ENCODE results near the gene SEPSECS. TPM values are rescaled to one million over a fixed set of nuclear protein-coding genes. Genes with fewer than 3 reads are reported as not detected.

The SEPSECS gene
- total RNA-seq, 4 donors from 2014 or later = 6.4 to 8.5 (median 7.2) TPM

GRCh38 chr4:25184056-25184455 lies 23.8 kb upstream of the SEPSECS start:
- TF ChIP-seq CTCF (IDR thresholded peaks at IDR 0.05) = no peak
- TF ChIP-seq POLR2A (IDR thresholded peaks at IDR 0.05) = no peak
- WGBS, 2 donors = 74 to 79% methylated on average over 4 of the region's 4 CpGs
- intact Hi-C loops (cut with DNase I; ENCODE audit: low total_unique reads) = no loop called here
- no peak overlapping the region for H3K4me3 ChIP-seq (ENCODE audit: low read depth, poor library complexity, severe bottlenecking)
- no peak for DNase-seq (ENCODE audit: low spot score in 2 of 2)

GRCh38 chr4:25182937-25183336 lies 22.7 kb upstream of the SEPSECS start:
- DNase-seq (ENCODE audit: low spot score in 2 of 2) = no peak
- H3K4me3 ChIP-seq (ENCODE audit: low read depth, poor library complexity, severe bottlenecking) = no peak overlapping the region
- TF ChIP-seq POLR2A (IDR thresholded peaks at IDR 0.05) (no peak), CTCF (IDR thresholded peaks at IDR 0.05) (no peak)
- 77 to 82% methylated on average over 5 of the region's 5 CpGs for WGBS, 2 donors
- intact Hi-C loops (cut with DNase I; ENCODE audit: low total_unique reads) = no loop called here

- WGBS, 2 donors = 64 to 66% methylated on average over 3 of the region's 3 CpGs
- intact Hi-C loops (cut with DNase I; ENCODE audit: low total_unique reads) = no loop called here
- H3K4me3 ChIP-seq (ENCODE audit: low read depth, poor library complexity, severe bottlenecking) = no peak overlapping the region
- TF ChIP-seq CTCF (IDR thresholded peaks at IDR 0.05) = no peak
- TF ChIP-seq POLR2A (IDR thresholded peaks at IDR 0.05) = no peak
- no peak for DNase-seq (ENCODE audit: low spot score in 2 of 2)
Observed at GRCh38 chr4:25180524-25181131, 20.4 kb upstream of the SEPSECS start.

- no peak overlapping the region for H3K4me3 ChIP-seq (ENCODE audit: low read depth, poor library complexity, severe bottlenecking)
- 79 to 86% methylated on average over 3 of the region's 3 CpGs for WGBS, 2 donors
- no peak for TF ChIP-seq POLR2A (IDR thresholded peaks at IDR 0.05)
- intact Hi-C loops (cut with DNase I; ENCODE audit: low total_unique reads) = loop anchor here (10.0 kb wide), 1 partner anchor 176 kb away; no protein-coding TSS in a partner anchor
- no peak for DNase-seq (ENCODE audit: low spot score in 2 of 2)
Observed at GRCh38 chr4:25178838-25179261, 18.6 kb upstream of the SEPSECS start.

- H3K4me3 ChIP-seq (ENCODE audit: low read depth, poor library complexity, severe bottlenecking) = no peak overlapping the region
- intact Hi-C loops (cut with DNase I; ENCODE audit: low total_unique reads) = loop anchor here (10.0 kb wide), 1 partner anchor 178 kb away; no protein-coding TSS in a partner anchor
- 47 to 53% methylated on average over 2 of the region's 2 CpGs for WGBS, 2 donors
- no peak for DNase-seq (ENCODE audit: low spot score in 2 of 2)
- TF ChIP-seq POLR2A (IDR thresholded peaks at IDR 0.05) = no peak
- TF ChIP-seq CTCF (IDR thresholded peaks at IDR 0.05) = no peak
Observed at GRCh38 chr4:25177147-25177546, 16.9 kb upstream of the SEPSECS start.

GRCh38 chr4:25174674-25175073 lies 14.4 kb upstream of the SEPSECS start:
- 69 to 72% methylated on average over 3 of the region's 3 CpGs for WGBS, 2 donors
- TF ChIP-seq CTCF (IDR thresholded peaks at IDR 0.05) (no peak), POLR2A (IDR thresholded peaks at IDR 0.05) (no peak)
- DNase-seq (ENCODE audit: low spot score in 2 of 2) = no peak
- H3K4me3 ChIP-seq (ENCODE audit: low read depth, poor library complexity, severe bottlenecking) = no peak overlapping the region
- intact Hi-C loops (cut with DNase I; ENCODE audit: low total_unique reads) = loop anchor here (10.0 kb wide), 1 partner anchor 180 kb away; no protein-coding TSS in a partner anchor

Measured in lower leg skin (tissue), 4 donors.